Bronchus fibroblast of lung (primary cell): ENCODE data around the gene STRC. TPM values are rescaled to one million over a fixed set of nuclear protein-coding genes. Genes with fewer than 3 reads are reported as not detected.

Source experiments
- total RNA-seq: library from RNA; depleted of rRNA; stranded (reverse); fragments of >200 nt; gene quantifications from 2 replicates; pipeline ENCODE4 v1.2.3, GENCODE V29; 2015

Gene STRC
- total RNA-seq = not detected in 2 replicates

GRCh38 chr15:43618700-43619099, at the start of gene STRC:
STRC (minus strand) TSS chr15:43618800; CDS start chr15:43618722, 78 bp downstream.

DNA sequence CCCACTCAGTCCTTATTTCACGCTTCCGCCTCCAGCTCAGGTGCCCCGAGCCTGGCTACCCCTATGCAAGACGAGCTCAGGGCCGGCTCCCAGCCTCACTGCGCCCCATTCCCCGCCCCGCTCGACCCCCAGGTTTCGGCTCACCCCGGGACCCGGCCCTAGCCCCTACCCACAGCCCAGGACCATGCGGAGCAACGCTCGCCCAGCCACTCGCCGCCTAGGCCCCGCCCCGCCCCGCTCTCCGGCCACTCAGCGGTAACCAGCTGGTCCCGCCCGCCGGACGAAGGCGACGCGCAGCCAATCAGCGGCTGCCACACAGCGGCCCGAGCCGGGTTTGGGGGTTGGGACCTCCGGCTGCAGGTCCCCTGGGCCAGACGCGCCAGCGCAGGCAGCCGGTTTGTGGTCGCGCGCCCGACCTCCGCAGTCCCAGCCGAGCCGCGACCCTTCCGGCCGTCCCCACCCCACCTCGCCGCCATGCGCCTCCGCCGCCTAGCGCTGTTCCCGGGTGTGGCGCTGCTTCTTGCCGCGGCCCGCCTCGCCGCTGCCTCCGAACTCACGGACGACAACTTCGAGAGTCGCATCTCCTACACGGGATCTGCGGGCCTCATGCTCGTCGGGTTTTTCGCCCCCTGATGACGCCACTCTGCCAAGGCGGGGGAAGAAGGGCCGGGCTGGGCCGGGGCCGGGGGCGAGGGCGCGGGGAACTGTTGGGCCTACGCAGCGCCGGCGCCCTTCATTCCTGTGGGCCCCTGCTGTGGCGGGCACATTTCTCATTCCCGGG, 30.2 kb upstream of the STRC start, which contains the start of gene CATSPER2:
CATSPER2 (minus strand) TSS at position 196 of the 781 bp plus-strand sequence. CDS start 783 bp downstream, outside the sequence.

DNA sequence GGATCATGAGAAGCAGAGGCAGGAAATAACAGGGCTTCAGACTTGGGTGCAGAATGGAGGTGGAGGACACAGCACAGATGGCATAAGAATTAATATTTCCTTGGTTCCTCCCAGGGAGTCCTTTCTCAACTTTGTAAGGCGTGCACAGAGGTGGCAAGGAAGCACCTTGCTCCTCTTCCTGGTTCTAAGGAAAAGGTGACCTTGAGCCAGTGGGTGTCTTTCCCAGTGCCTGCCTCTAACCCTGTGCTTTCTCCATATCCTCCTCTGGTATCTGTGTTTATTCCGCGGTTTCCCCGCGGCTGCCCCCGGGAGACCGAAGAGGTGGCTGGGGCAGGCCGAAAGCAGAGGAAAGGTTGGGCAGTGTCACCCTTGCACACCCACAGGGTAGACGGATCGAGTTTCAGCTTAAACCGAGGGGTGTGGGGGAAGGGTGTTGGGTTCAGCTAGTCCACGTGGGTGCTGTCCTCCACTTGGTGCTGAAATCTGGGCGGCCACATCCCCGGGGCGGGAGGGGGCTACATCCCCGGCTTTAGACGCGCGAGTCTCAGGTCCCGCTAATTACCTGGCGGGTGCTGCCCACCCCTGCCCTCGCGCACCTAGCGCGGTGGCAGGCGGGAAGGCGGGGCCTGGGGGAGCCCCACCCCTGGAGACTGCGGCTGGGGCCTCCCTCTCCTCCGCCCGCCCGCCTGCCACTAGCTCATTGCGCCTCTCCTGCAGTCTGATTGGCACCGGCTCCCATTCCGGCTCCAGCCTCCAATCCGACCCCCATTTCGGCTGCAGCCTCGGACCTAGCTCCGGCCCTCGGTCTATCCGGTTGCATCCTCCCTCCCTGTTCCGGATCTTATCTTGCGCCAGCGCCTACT, 25.0 kb downstream of the STRC start, which contains the start of gene CKMT1B:
CKMT1B (plus strand) TSS at position 700 of the 863 bp plus-strand sequence. CDS start 192 bp downstream, outside the sequence.

GRCh38 chr15:43589778-43590466, 28.7 kb downstream of the STRC start, which contains the start of gene PPIP5K1:
PPIP5K1 (minus strand) TSS chr15:43590208; CDS start chr15:43584504, 5,704 bp downstream.

Other genes starting within 250 kb of the STRC start
- 9.2 and 9.7 TPM in 2 replicates for gene ZSCAN29, start 247.8 kb downstream of the STRC start, total RNA-seq
- 13.3 and 15.0 TPM in 2 replicates for gene TUBGCP4, start 247.7 kb downstream of the STRC start, total RNA-seq
- 26.2 and 27.8 TPM in 2 replicates for gene TP53BP1, start 125.6 kb downstream of the STRC start, total RNA-seq
- gene MAP1A, start 101.2 kb downstream of the STRC start, total RNA-seq = 16.5 and 18.7 TPM in 2 replicates
- 4.3 and 7.4 TPM in 2 replicates for gene PPIP5K1, start 28.6 kb downstream of the STRC start, total RNA-seq
- not detected in 2 replicates for gene CKMT1B, start 24.8 kb downstream of the STRC start, total RNA-seq
- 0.15 and 0.17 TPM in 2 replicates for gene CATSPER2, start 30.0 kb upstream of the STRC start, total RNA-seq
- gene CKMT1A, start 75.1 kb upstream of the STRC start, total RNA-seq = not detected in 2 replicates
- gene PDIA3, start 127.6 kb upstream of the STRC start, total RNA-seq = 157 and 161 TPM in 2 replicates
- gene ELL3, start 158.2 kb upstream of the STRC start, total RNA-seq = 2.2 and 3.4 TPM in 2 replicates
- gene SERF2, start 173.5 kb upstream of the STRC start, total RNA-seq = 935 and 1,279 TPM in 2 replicates
- 0.15 TPM in 1 of 2 replicates, not detected in the other for gene SERINC4, start 181.4 kb upstream of the STRC start, total RNA-seq
- 24.4 and 35.7 TPM in 2 replicates for gene HYPK, start 181.8 kb upstream of the STRC start, total RNA-seq
- gene MFAP1, start 205.9 kb upstream of the STRC start, total RNA-seq = 14.9 and 16.1 TPM in 2 replicates
- gene WDR76, start 208.2 kb upstream of the STRC start, total RNA-seq = 26.9 and 27.9 TPM in 2 replicates